ENCODE measurements around the gene CPNE8.

The CPNE8 gene

GRCh38 chr12:38912116-38912515 lies 6.7 kb upstream of the CPNE8 start:
- in situ Hi-C loops (cut with MboI; ENCODE audit: low sequenced_read_pairs, unreplicated experiment) = loop anchor here (25.0 kb wide), 2 partner anchors 200 to 250 kb away; no protein-coding TSS in a partner anchor
- no peak for DNase-seq (ENCODE audit: low spot score)
- TF ChIP-seq CTCF (IDR thresholded peaks at IDR 0.05; ENCODE audit: borderline replicate concordance, control extremely low read depth, extremely low read depth, insufficient read depth, missing control alignments) = no peak

- in situ Hi-C loops (cut with MboI; ENCODE audit: low sequenced_read_pairs, unreplicated experiment) = loop anchor here (25.0 kb wide), 2 partner anchors 201 to 249 kb away; no protein-coding TSS in a partner anchor
- no peak for DNase-seq (ENCODE audit: low spot score)
- no peak for TF ChIP-seq CTCF (IDR thresholded peaks at IDR 0.05; ENCODE audit: borderline replicate concordance, control extremely low read depth, extremely low read depth, insufficient read depth, missing control alignments)
Measured at GRCh38 chr12:38911611-38912010, 6.2 kb upstream of the CPNE8 start.

- in situ Hi-C loops (cut with MboI; ENCODE audit: low sequenced_read_pairs, unreplicated experiment) = loop anchor here (10.0 to 25.0 kb wide), 3 partner anchors 205 to 573 kb away; no protein-coding TSS in a partner anchor
- peak; percentile 8 for DNase-seq (ENCODE audit: low spot score)
- TF ChIP-seq CTCF (IDR thresholded peaks at IDR 0.05; ENCODE audit: borderline replicate concordance, control extremely low read depth, extremely low read depth, insufficient read depth, missing control alignments) = no peak
Measured at GRCh38 chr12:38907201-38907923, 2.0 kb upstream of the CPNE8 start.

- peak; percentile 78 for DNase-seq (ENCODE audit: low spot score)
- in situ Hi-C loops (cut with MboI; ENCODE audit: low sequenced_read_pairs, unreplicated experiment) = loop anchor here (10.0 to 25.0 kb wide), 3 partner anchors 206 to 572 kb away; no protein-coding TSS in a partner anchor
- TF ChIP-seq CTCF (IDR thresholded peaks at IDR 0.05; ENCODE audit: borderline replicate concordance, control extremely low read depth, extremely low read depth, insufficient read depth, missing control alignments) = peak; percentile 93
Measured at GRCh38 chr12:38906482-38907200, 1.2 kb upstream of the CPNE8 start.

- no peak for TF ChIP-seq CTCF (IDR thresholded peaks at IDR 0.05; ENCODE audit: borderline replicate concordance, control extremely low read depth, extremely low read depth, insufficient read depth, missing control alignments)
- in situ Hi-C loops (cut with MboI; ENCODE audit: low sequenced_read_pairs, unreplicated experiment) = loop anchor here (10.0 to 25.0 kb wide), 3 partner anchors 207 to 570 kb away; no protein-coding TSS in a partner anchor
- peak; percentile 73 for DNase-seq (ENCODE audit: low spot score)
Measured at GRCh38 chr12:38904537-38905479, 583 bp downstream of the CPNE8 start.

GRCh38 chr12:38903596-38903995 lies 1.8 kb downstream of the CPNE8 start:
- no peak for DNase-seq (ENCODE audit: low spot score)
- in situ Hi-C loops (cut with MboI; ENCODE audit: low sequenced_read_pairs, unreplicated experiment) = loop anchor here (10.0 to 25.0 kb wide), 3 partner anchors 209 to 569 kb away; no protein-coding TSS in a partner anchor

More at GRCh38 chr12:38903596-38903995, 1.8 kb downstream of the CPNE8 start:
- TF ChIP-seq CTCF (IDR thresholded peaks at IDR 0.05; ENCODE audit: borderline replicate concordance, control extremely low read depth, extremely low read depth, insufficient read depth, missing control alignments) = no peak

Data from GM13976 (cell line).